ENCODE measurements around the gene VWA5B2. TPM values are rescaled to one million over a fixed set of nuclear protein-coding genes. Genes with fewer than 3 reads are reported as not detected.

VWA5B2 gene
- total RNA-seq, 1 donor from 2014 or later, result not detected

- intact Hi-C loops (cut with DNase I), result no loop called here
- no peak for ATAC-seq
- DNase-seq (ENCODE audit: missing footprints), result no peak
These were observed 8.9 kb downstream of the VWA5B2 start for GRCh38 chr3:184238246-184238818.

- intact Hi-C loops (cut with DNase I), result no loop called here
- ATAC-seq, result no peak
- DNase-seq (ENCODE audit: missing footprints), result no peak
These were observed 9.8 kb downstream of the VWA5B2 start for GRCh38 chr3:184239221-184239620.

- DNase-seq (ENCODE audit: missing footprints) (no peak), ATAC-seq (no peak)
- intact Hi-C loops (cut with DNase I), result no loop called here
These were observed 10.3 kb downstream of the VWA5B2 start for GRCh38 chr3:184239708-184240107.

GRCh38 chr3:184240384-184241140, 11.2 kb downstream of the VWA5B2 start:
- intact Hi-C loops (cut with DNase I), result no loop called here
- ATAC-seq (no peak), DNase-seq (ENCODE audit: missing footprints) (no peak)

- ATAC-seq, result no peak
- intact Hi-C loops (cut with DNase I), result no loop called here
- DNase-seq (ENCODE audit: missing footprints), result no peak
These were observed 11.7 kb downstream of the VWA5B2 start for GRCh38 chr3:184241141-184241446.

GRCh38 chr3:184241447-184242296, 12.3 kb downstream of the VWA5B2 start:
- intact Hi-C loops (cut with DNase I), result no loop called here
- no peak for DNase-seq (ENCODE audit: missing footprints)

GRCh38 chr3:184242297-184242685, 12.9 kb downstream of the VWA5B2 start:
- DNase-seq (ENCODE audit: missing footprints), result no peak
- intact Hi-C loops (cut with DNase I), result no loop called here
- ATAC-seq, result no peak

More at GRCh38 chr3:184241447-184242296, 12.3 kb downstream of the VWA5B2 start:
- ATAC-seq, result peak; percentile 61

GRCh38 chr3:184248454-184249411, 19.3 kb downstream of the VWA5B2 start, which contains the start of gene ALG3:
TSS of gene ALG3 (minus strand) at chr3:184248962. CDS start at chr3:184248940, 22 bp downstream.
- intact Hi-C loops (cut with DNase I), result loop anchor here (1.0 to 5.0 kb wide), 4 partner anchors 61 to 361 kb away; partner anchors contain the start of genes ABCF3, DVL3 and EIF2B5
- ATAC-seq (peak; percentile 87), DNase-seq (ENCODE audit: missing footprints) (peak; percentile 89)

GRCh38 chr3:184249412-184250166, 20.2 kb downstream of the VWA5B2 start, which contains the start of gene EEF1AKMT4:
TSS of gene EEF1AKMT4 (plus strand) at chr3:184249672. CDS start at chr3:184249695, 23 bp downstream.
- DNase-seq (ENCODE audit: missing footprints) (peak; percentile 98), ATAC-seq (peak; percentile 99)
- intact Hi-C loops (cut with DNase I), result loop anchor here (1.0 to 5.0 kb wide), 6 partner anchors 62 to 362 kb away; partner anchors contain the start of genes ABCC5, ABCF3, DVL3 and EIF2B5

- intact Hi-C loops (cut with DNase I), result loop anchor here (2.0 to 5.0 kb wide), 2 partner anchors 233 to 355 kb away; partner anchors contain the start of gene ABCC5
- ATAC-seq, result peak; percentile 82
- peak; percentile 87 for DNase-seq (ENCODE audit: missing footprints)
These were observed 20.9 kb downstream of the VWA5B2 start for GRCh38 chr3:184250167-184250828.

- DNase-seq (ENCODE audit: missing footprints), result no peak
- ATAC-seq, result no peak
- intact Hi-C loops (cut with DNase I), result no loop called here
These were observed 26.1 kb downstream of the VWA5B2 start for GRCh38 chr3:184255291-184256039.

GRCh38 chr3:184257083-184257915, 27.9 kb downstream of the VWA5B2 start:
- ATAC-seq (no peak), DNase-seq (ENCODE audit: missing footprints) (no peak)
- intact Hi-C loops (cut with DNase I), result no loop called here

GRCh38 chr3:184258926-184259325, 29.5 kb downstream of the VWA5B2 start:
- DNase-seq (ENCODE audit: missing footprints), result no peak
- ATAC-seq, result no peak
- intact Hi-C loops (cut with DNase I), result no loop called here

GRCh38 chr3:184259396-184259877, 30.1 kb downstream of the VWA5B2 start:
- ATAC-seq, result no peak
- no peak for DNase-seq (ENCODE audit: missing footprints)
- intact Hi-C loops (cut with DNase I), result no loop called here
